GM23338 (cell line): ENCODE measurements around the gene DCBLD1. TPM values are rescaled to one million over a fixed set of nuclear protein-coding genes. Genes with fewer than 3 reads are reported as not detected.
A peak's percentile ranks its signal among the peaks of the same experiment; 100 is the strongest.

ENCODE experiments used
- ATAC-seq: fragments of 200-7000 bp; cut with Tn5 transposase; 3 replicates; pipeline ENCODE4 v1.9.1; 2020
- DNase-seq: peaks from one replicate; pipeline ENCODE4 v3.0.0-alpha.2; 2015; ENCODE audit warnings: low spot score
- H2AFZ ChIP-seq: fragments of 200-600 bp; sonication (generic); 2 replicates; pipeline ENCODE4 v1.8.0; 2016; ENCODE audit warnings: antibody characterized with exemption, mild to moderate bottlenecking, moderate library complexity
- H3F3A ChIP-seq: fragments of 200-600 bp; sonication (generic); replicated peaks from 2 replicates; pipeline ENCODE4 v1.8.0; 2017; ENCODE audit warnings: antibody characterized with exemption, mixed run types, low read depth
- H3K27ac ChIP-seq: fragments of 200-600 bp; sonication (generic); 2 replicates; pipeline ENCODE4 v1.6.1; 2016; ENCODE audit warnings: low read depth
- H3K27me3 ChIP-seq: fragments of 200-600 bp; sonication (generic); 2 replicates; pipeline ENCODE4 v1.8.0; 2016; ENCODE audit warnings: mild to moderate bottlenecking, mixed run types, moderate library complexity; ENCODE audit not compliant: insufficient read depth
- H3K36me3 ChIP-seq: fragments of 200-600 bp; sonication (generic); 2 replicates; pipeline ENCODE4 v1.8.0; 2016; ENCODE audit warnings: mild to moderate bottlenecking; ENCODE audit not compliant: insufficient read depth
- H3K4me1 ChIP-seq: fragments of 200-600 bp; sonication (generic); 2 replicates; pipeline ENCODE4 v1.8.0; 2016; ENCODE audit warnings: mild to moderate bottlenecking, moderate library complexity; ENCODE audit not compliant: insufficient read depth
- H3K4me2 ChIP-seq: fragments of 200-600 bp; sonication (generic); 2 replicates; pipeline ENCODE4 v1.7.1; 2017; ENCODE audit warnings: mixed run types
- H3K4me3 ChIP-seq: fragments of 200-600 bp; sonication (generic); 2 replicates; pipeline ENCODE4 v1.6.1; 2016; ENCODE audit warnings: mixed run types
- H3K79me2 ChIP-seq: fragments of 200-600 bp; sonication (generic); replicated peaks from 2 replicates; pipeline ENCODE4 v1.8.0; 2017; ENCODE audit warnings: mild to moderate bottlenecking; ENCODE audit not compliant: insufficient read depth
- H3K9me2 ChIP-seq: fragments of 200-600 bp; sonication (generic); 2 replicates; pipeline ENCODE4 v1.8.0; 2017; ENCODE audit not compliant: insufficient read depth
- H4K20me1 ChIP-seq: fragments of 200-600 bp; sonication (generic); replicated peaks from 2 replicates; pipeline ENCODE4 v1.8.0; 2017; ENCODE audit warnings: mild to moderate bottlenecking; ENCODE audit not compliant: insufficient read depth
- H3K27ac Mint-ChIP-seq: 2 replicates; pipeline ENCODE4 v1.8.0; 2020; ENCODE audit warnings: inconsistent platforms, mild to moderate bottlenecking, moderate library complexity, mixed read lengths
- H3K27me3 Mint-ChIP-seq: 3 replicates; pipeline ENCODE4 v1.8.0; 2022; ENCODE audit warnings: low read depth, mild to moderate bottlenecking, moderate library complexity, mixed read lengths, inconsistent platforms; ENCODE audit not compliant: insufficient read depth, poor library complexity
- H3K36me3 Mint-ChIP-seq: 3 replicates; pipeline ENCODE4 v1.8.0; 2021; ENCODE audit warnings: low read depth, mild to moderate bottlenecking, inconsistent platforms, moderate library complexity, mixed read lengths
- H3K4me1 Mint-ChIP-seq: 3 replicates; pipeline ENCODE4 v1.8.0; 2020; ENCODE audit warnings: mild to moderate bottlenecking, inconsistent platforms, mixed read lengths
- H3K4me3 Mint-ChIP-seq: 3 replicates; pipeline ENCODE4 v1.8.0; 2021; ENCODE audit warnings: moderate library complexity, mild to moderate bottlenecking, inconsistent platforms, mixed read lengths
- H3K9me3 Mint-ChIP-seq: 3 replicates; pipeline ENCODE4 v1.8.0; 2020; ENCODE audit warnings: moderate library complexity, mild to moderate bottlenecking, inconsistent platforms, mixed read lengths
- CREB1 ChIP-seq: fragments of 250-450 bp; sonication (Bioruptor Pico); IDR thresholded peaks from 2 replicates; pipeline ENCODE4 v1.5.0; 2020; ENCODE audit warnings: low read depth, mild to moderate bottlenecking, moderate library complexity
- CTCF ChIP-seq, 2 experiments: fragments of 200-600 bp in 1 of 2; sonication (generic) in 1 of 2; conservative IDR thresholded peaks; 2 replicates each; pipeline versions ENCODE4 v1.5.1 to v1.6.1; 2016 to 2017; ENCODE audit warnings: antibody characterized with exemption in 2 of 2, low read depth in 2 of 2, mild to moderate bottlenecking in 2 of 2, moderate library complexity in 1 of 2
- JUNB ChIP-seq: IDR thresholded peaks from one replicate; pipeline ENCODE4 v1.6.1; 2016; ENCODE audit warnings: antibody characterized with exemption; ENCODE audit not compliant: unreplicated experiment
- polyA plus RNA-seq: library from polyadenylated mRNA; unstranded; fragments of >200 nt; fragmentation: Nextera tagmentation; extraction: Ambion mirVana; gene quantifications from 2 replicates; pipeline ENCODE4 v1.2.1, GENCODE V29; 2016
- total RNA-seq: library from RNA; depleted of rRNA; stranded (reverse); fragments of >200 nt; shearing (Covaris generic); gene quantifications from 2 replicates; pipeline ENCODE4 v1.2.3, GENCODE V29; 2014
- TF ChIP-seq, protein P1 (sequence below): IDR thresholded peaks from one replicate; pipeline ENCODE4 v1.6.1; 2018; ENCODE audit warnings: antibody characterized with exemption; ENCODE audit not compliant: unreplicated experiment

Gene DCBLD1
- total and polyA plus RNA-seq, 2 experiments from 2014 or later: 4.2 to 7.6 TPM

- Histone ChIP-seq H3K4me3 (no peak overlapping the region), H3K27me3 (peaks cover 20% of the 10 kb centered on the region), H3K36me3 (no peaks in the 10 kb centered on the region), H3K4me1 (peaks cover 28% of the 10 kb centered on the region), H3K79me2 (no peaks in the 10 kb centered on the region), H3F3A (no peaks in the 10 kb centered on the region), H2AFZ (no peak overlapping the region), H4K20me1 (no peaks in the 10 kb centered on the region), H3K9me2 (no peaks in the 10 kb centered on the region), H3K27ac (no peak overlapping the region), H3K4me2 (no peak overlapping the region)
- Mint-ChIP-seq H3K4me3 (no peak overlapping the region), H3K27me3 (no peaks in the 10 kb centered on the region), H3K36me3 (no peaks in the 10 kb centered on the region), H3K27ac (no peak overlapping the region), H3K4me1 (peaks cover 28% of the 10 kb centered on the region; the same call in 2 of the 3 replicates), H3K9me3 (no peaks in the 10 kb centered on the region)
- ATAC-seq: no peak
- TF ChIP-seq, protein P1, sequence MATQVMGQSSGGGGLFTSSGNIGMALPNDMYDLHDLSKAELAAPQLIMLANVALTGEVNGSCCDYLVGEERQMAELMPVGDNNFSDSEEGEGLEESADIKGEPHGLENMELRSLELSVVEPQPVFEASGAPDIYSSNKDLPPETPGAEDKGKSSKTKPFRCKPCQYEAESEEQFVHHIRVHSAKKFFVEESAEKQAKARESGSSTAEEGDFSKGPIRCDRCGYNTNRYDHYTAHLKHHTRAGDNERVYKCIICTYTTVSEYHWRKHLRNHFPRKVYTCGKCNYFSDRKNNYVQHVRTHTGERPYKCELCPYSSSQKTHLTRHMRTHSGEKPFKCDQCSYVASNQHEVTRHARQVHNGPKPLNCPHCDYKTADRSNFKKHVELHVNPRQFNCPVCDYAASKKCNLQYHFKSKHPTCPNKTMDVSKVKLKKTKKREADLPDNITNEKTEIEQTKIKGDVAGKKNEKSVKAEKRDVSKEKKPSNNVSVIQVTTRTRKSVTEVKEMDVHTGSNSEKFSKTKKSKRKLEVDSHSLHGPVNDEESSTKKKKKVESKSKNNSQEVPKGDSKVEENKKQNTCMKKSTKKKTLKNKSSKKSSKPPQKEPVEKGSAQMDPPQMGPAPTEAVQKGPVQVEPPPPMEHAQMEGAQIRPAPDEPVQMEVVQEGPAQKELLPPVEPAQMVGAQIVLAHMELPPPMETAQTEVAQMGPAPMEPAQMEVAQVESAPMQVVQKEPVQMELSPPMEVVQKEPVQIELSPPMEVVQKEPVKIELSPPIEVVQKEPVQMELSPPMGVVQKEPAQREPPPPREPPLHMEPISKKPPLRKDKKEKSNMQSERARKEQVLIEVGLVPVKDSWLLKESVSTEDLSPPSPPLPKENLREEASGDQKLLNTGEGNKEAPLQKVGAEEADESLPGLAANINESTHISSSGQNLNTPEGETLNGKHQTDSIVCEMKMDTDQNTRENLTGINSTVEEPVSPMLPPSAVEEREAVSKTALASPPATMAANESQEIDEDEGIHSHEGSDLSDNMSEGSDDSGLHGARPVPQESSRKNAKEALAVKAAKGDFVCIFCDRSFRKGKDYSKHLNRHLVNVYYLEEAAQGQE: no peak
- peak; percentile 43 for TF ChIP-seq JUNB
- DNase-seq: no peak
Observed at GRCh38 chr6:117553142-117553541, 70.7 kb downstream of the DCBLD1 start.

GRCh38 chr6:117555262-117555849 is 72.9 kb downstream of the DCBLD1 start:
- H3K36me3 Mint-ChIP-seq: no peaks in the 10 kb centered on the region

More at GRCh38 chr6:117555262-117555849, 72.9 kb downstream of the DCBLD1 start:
- Histone ChIP-seq H3K4me2 (no peak overlapping the region), H3F3A (no peaks in the 10 kb centered on the region), H3K27me3 (no peaks in the 10 kb centered on the region), H3K9me2 (no peaks in the 10 kb centered on the region), H3K27ac (no peak overlapping the region), H3K4me3 (no peak overlapping the region), H2AFZ (no peak overlapping the region), H4K20me1 (no peaks in the 10 kb centered on the region), H3K36me3 (no peaks in the 10 kb centered on the region), H3K4me1 (peaks cover 8% of the 10 kb centered on the region), H3K79me2 (no peaks in the 10 kb centered on the region)
- TF ChIP-seq CREB1 (CRISPR knock-in tag) (no peak), CTCF (conservative IDR thresholded peaks at IDR 0.05; ENCODE audit: low read depth in 2 of 2) (peak in 1 of 2 experiments; percentile 37; a peak in 2 of 4 replicates)
- Mint-ChIP-seq H3K4me3 (no peak overlapping the region), H3K9me3 (no peaks in the 10 kb centered on the region), H3K27me3 (no peaks in the 10 kb centered on the region), H3K4me1 (peaks cover 8% of the 10 kb centered on the region; the same call in 2 of the 3 replicates), H3K27ac (no peak overlapping the region)
- DNase-seq (no peak), ATAC-seq (no peak)
